Urinary bladder (tissue), 4 donors: ENCODE measurements around the gene UBE4B. TPM values are rescaled to one million over a fixed set of nuclear protein-coding genes. Genes with fewer than 3 reads are reported as not detected.

Experiments used
- DNase-seq: peaks from one replicate; pipeline ENCODE4 v3.0.0-alpha.2; 2015; ENCODE audit errors: extremely low spot score
- H3K27ac ChIP-seq: one replicate; pipeline ENCODE4 v1.5.1; 2013; ENCODE audit warnings: low read depth, mild to moderate bottlenecking, moderate library complexity
- H3K36me3 ChIP-seq: one replicate; pipeline ENCODE4 v1.6.1; 2013; ENCODE audit warnings: mild to moderate bottlenecking, moderate library complexity; ENCODE audit not compliant: insufficient read depth
- H3K4me1 ChIP-seq: one replicate; pipeline ENCODE4 v1.6.1; 2013; ENCODE audit warnings: mild to moderate bottlenecking, moderate library complexity; ENCODE audit not compliant: insufficient read depth
- H3K4me3 ChIP-seq: one replicate; pipeline ENCODE4 v1.5.1; 2013; ENCODE audit warnings: low read depth, low read length
- WGBS: extraction: QIAGEN DNeasy Blood & Tissue Kit; methylation state at CpG from one replicate; pipeline ENCODE4 v1.1.7; 2013; 5-methylcytosine and 5-hydroxymethylcytosine counted together
- polyA plus RNA-seq: library from polyadenylated mRNA; stranded (reverse); fragments of 200-250 nt; gene quantifications from one replicate; pipeline ENCODE4 v1.2.3, GENCODE V29; 2013
- total RNA-seq: library from RNA; depleted of rRNA; stranded (reverse); fragments of >200 nt; gene quantifications from one replicate; pipeline ENCODE4 v1.2.3, GENCODE V29; 2014
- donor health status: healthy with polysubstance abuse.
- donor health status: healthy.

The UBE4B gene
- total and polyA plus RNA-seq, 2 donors = 27.4 to 37.1 TPM

- 100% methylated on average over 1 of the region's 1 CpG for WGBS
- no peak overlapping the region for H3K4me3 ChIP-seq
- peaks cover 2% of the 10 kb centered on the region for H3K4me1 ChIP-seq
- DNase-seq = no peak
- no peaks in the 10 kb centered on the region for H3K36me3 ChIP-seq
- H3K27ac ChIP-seq = no peak overlapping the region
Observed at GRCh38 chr1:10051656-10052055, 18.9 kb downstream of the UBE4B start.

- no peak overlapping the region for H3K4me3 ChIP-seq
- H3K27ac ChIP-seq = no peak overlapping the region
- H3K4me1 ChIP-seq = no peaks in the 10 kb centered on the region
- no peaks in the 10 kb centered on the region for H3K36me3 ChIP-seq
- DNase-seq = no peak
- WGBS = 90% methylated on average over 4 of the region's 4 CpGs
Observed at GRCh38 chr1:10052347-10052746, 19.6 kb downstream of the UBE4B start.

GRCh38 chr1:10054465-10054864, 21.7 kb downstream of the UBE4B start:
- no peaks in the 10 kb centered on the region for H3K36me3 ChIP-seq
- no peak overlapping the region for H3K4me3 ChIP-seq
- DNase-seq = no peak
- no peak overlapping the region for H3K27ac ChIP-seq
- H3K4me1 ChIP-seq = no peaks in the 10 kb centered on the region
- WGBS = 87% methylated on average over 2 of the region's 2 CpGs

GRCh38 chr1:10056599-10056987, 23.8 kb downstream of the UBE4B start:
- DNase-seq = no peak
- no peaks in the 10 kb centered on the region for H3K4me1 ChIP-seq
- no peak overlapping the region for H3K4me3 ChIP-seq
- no peak overlapping the region for H3K27ac ChIP-seq
- no peaks in the 10 kb centered on the region for H3K36me3 ChIP-seq
- WGBS = 89% methylated on average over 4 of the region's 4 CpGs

GRCh38 chr1:10057343-10057742, 24.6 kb downstream of the UBE4B start:
- H3K27ac ChIP-seq = no peak overlapping the region
- H3K36me3 ChIP-seq = no peaks in the 10 kb centered on the region
- no peak for DNase-seq
- no peak overlapping the region for H3K4me3 ChIP-seq
- no peaks in the 10 kb centered on the region for H3K4me1 ChIP-seq
- WGBS = 75% methylated on average over 4 of the region's 4 CpGs

- Histone ChIP-seq H3K36me3 (no peaks in the 10 kb centered on the region), H3K4me1 (no peaks in the 10 kb centered on the region), H3K4me3 (no peak overlapping the region), H3K27ac (no peak overlapping the region)
- DNase-seq = no peak
- 79% methylated on average over 5 of the region's 5 CpGs for WGBS
Observed at GRCh38 chr1:10057796-10058195, 25.0 kb downstream of the UBE4B start.

- DNase-seq = no peak
- Histone ChIP-seq H3K36me3 (no peaks in the 10 kb centered on the region), H3K4me1 (no peaks in the 10 kb centered on the region), H3K4me3 (no peak overlapping the region), H3K27ac (no peak overlapping the region)
- 87% methylated on average over 8 of the region's 8 CpGs for WGBS
Observed at GRCh38 chr1:10059342-10059718, 26.6 kb downstream of the UBE4B start.

- DNase-seq = no peak
- no peaks in the 10 kb centered on the region for H3K36me3 ChIP-seq
- 87% methylated on average over 8 of the region's 8 CpGs for WGBS
- H3K4me3 ChIP-seq = no peak overlapping the region
- H3K27ac ChIP-seq = no peak overlapping the region
- H3K4me1 ChIP-seq = peaks cover 1% of the 10 kb centered on the region
Observed at GRCh38 chr1:10060311-10061100, 27.7 kb downstream of the UBE4B start.

- 91% methylated on average over 5 of the region's 5 CpGs for WGBS
- no peak overlapping the region for H3K4me3 ChIP-seq
- H3K27ac ChIP-seq = no peak overlapping the region
- DNase-seq = no peak
- peaks cover 1% of the 10 kb centered on the region for H3K4me1 ChIP-seq
- no peaks in the 10 kb centered on the region for H3K36me3 ChIP-seq
Observed at GRCh38 chr1:10061276-10061675, 28.5 kb downstream of the UBE4B start.

GRCh38 chr1:10063878-10064277, 31.1 kb downstream of the UBE4B start:
- peak; percentile 17 for DNase-seq
- Histone ChIP-seq H3K36me3 (no peaks in the 10 kb centered on the region), H3K27ac (peak overlapping the region; percentile 45), H3K4me1 (peaks cover 5% of the 10 kb centered on the region), H3K4me3 (no peak overlapping the region)
- 86% methylated on average over 7 of the region's 7 CpGs for WGBS

GRCh38 chr1:10064416-10065343, 31.9 kb downstream of the UBE4B start:
- peaks cover 5% of the 10 kb centered on the region for H3K4me1 ChIP-seq
- peak overlapping the region; percentile 45 for H3K27ac ChIP-seq
- H3K4me3 ChIP-seq = no peak overlapping the region
- WGBS = 90% methylated on average over 8 of the region's 8 CpGs
- H3K36me3 ChIP-seq = no peaks in the 10 kb centered on the region
- no peak for DNase-seq

GRCh38 chr1:10065344-10065685, 32.6 kb downstream of the UBE4B start:
- DNase-seq = no peak
- Histone ChIP-seq H3K27ac (no peak overlapping the region), H3K4me1 (peaks cover 5% of the 10 kb centered on the region), H3K4me3 (no peak overlapping the region), H3K36me3 (no peaks in the 10 kb centered on the region)
- 77% methylated on average over 7 of the region's 7 CpGs for WGBS

- Histone ChIP-seq H3K4me3 (no peak overlapping the region), H3K36me3 (no peaks in the 10 kb centered on the region), H3K4me1 (peaks cover 5% of the 10 kb centered on the region), H3K27ac (no peak overlapping the region)
- 83% methylated on average over 3 of the region's 3 CpGs for WGBS
- DNase-seq = no peak
Observed at GRCh38 chr1:10065760-10066159, 33.0 kb downstream of the UBE4B start.
